GF-D8 (cell line): Measurements from ENCODE around the gene APBA2.

ENCODE experiments used
- DNase-seq: peaks from one replicate; lab custom pipeline; 2025; lab: John Stamatoyannopoulos, UW

Gene APBA2

GRCh38 chr15:29102911-29103823, 217.4 kb downstream of the APBA2 start:
- DNase-seq = no peak

DNA sequence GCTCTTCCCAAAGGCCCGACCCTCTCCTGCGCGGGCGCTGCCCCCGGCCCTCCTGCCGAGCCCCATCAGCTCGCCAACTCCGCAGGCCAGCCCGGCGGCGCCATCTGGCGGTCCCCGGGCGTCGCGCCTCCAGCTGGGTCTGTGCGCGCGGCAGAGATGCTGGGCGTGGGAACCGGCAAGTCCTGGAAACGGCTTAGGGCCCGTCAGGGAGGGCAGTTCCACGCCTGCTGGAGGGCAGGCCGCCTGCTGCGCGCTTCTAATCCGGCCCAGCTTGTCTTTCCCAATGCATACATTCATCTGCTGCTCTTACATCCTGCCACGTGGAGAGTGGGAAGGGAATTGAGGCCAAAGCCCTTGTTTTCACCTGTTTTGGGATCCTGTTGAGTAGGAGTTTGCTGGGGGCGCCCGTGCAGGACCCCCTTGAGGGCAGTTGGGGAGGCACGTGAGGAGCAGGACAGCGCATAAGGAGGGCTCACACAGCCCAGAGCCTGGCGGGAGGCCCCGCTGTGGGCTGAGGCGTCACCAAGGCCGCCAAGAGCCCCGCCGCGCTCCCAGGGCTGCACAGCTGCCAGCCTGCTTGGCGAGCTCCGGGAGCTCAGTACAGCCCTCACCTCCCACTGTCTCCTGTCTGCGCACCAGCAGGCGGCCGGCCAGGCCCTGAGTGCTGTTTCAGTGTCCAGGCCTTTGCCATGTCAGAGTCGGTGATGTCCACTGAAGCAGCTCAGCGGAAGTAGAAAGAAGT, 218.2 kb downstream of the APBA2 start:
- no peak for DNase-seq

DNA sequence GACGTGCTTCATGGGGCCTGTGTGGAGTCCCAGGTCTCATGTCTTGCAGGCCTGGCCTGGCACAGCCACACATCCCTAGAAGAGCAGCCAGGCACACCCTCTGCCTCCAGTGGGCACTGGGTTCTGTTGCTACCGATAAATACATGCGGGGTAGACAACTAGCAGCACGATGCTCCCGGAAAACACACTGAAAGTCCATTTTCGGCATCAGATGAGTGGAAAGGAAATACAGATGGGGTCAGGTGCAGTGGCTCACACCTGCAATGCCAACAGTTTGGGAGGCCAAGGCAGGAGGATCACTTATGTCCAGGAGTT, 218.7 kb downstream of the APBA2 start:
- no peak for DNase-seq

GRCh38 chr15:29105151-29105854, 219.5 kb downstream of the APBA2 start:
- no peak for DNase-seq

- DNase-seq = no peak
Measured at GRCh38 chr15:29106116-29106515, 220.3 kb downstream of the APBA2 start.

DNA sequence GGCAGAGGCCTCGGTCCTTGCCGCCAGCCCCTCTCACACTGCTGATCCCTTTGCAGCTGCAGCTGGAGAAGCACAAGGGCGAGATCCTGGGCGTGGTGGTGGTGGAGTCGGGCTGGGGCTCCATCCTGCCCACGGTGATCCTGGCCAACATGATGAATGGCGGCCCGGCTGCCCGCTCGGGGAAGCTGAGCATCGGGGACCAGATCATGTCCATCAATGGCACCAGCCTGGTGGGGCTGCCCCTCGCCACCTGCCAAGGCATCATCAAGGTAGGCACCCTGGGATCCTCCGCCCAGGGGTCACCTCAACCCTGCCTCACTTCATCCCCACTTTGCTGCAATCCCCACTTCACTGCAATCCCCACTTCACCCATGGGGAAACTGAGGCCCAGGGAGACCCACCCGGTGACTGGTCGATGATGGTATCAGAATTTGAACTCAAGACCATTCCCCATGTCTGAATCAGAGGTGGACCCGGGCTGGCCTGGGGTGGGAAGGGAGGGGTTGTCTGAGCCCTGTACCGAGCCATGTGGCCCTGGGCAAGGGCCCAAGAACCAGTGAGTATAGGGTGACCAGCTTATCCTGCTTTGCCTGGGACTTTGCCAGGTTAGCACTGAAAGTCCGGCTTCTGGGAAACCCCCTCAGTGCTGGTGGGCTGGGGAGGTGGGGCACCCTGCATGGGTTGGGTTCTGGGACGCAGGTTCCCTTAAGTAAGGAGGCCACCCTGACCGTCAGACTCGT, 220.9 kb downstream of the APBA2 start:
- DNase-seq = no peak

GRCh38 chr15:29107291-29107890, 221.6 kb downstream of the APBA2 start:
- no peak for DNase-seq

GRCh38 chr15:29107971-29108645, 222.3 kb downstream of the APBA2 start:
- DNase-seq = no peak

- no peak for DNase-seq
Measured at GRCh38 chr15:29109762-29110161, 224.0 kb downstream of the APBA2 start.

- no peak for DNase-seq
Measured at GRCh38 chr15:29110176-29110575, 224.4 kb downstream of the APBA2 start.

GRCh38 chr15:29110733-29111132, 225.0 kb downstream of the APBA2 start:
- DNase-seq = no peak

GRCh38 chr15:29111705-29112281, 226.0 kb downstream of the APBA2 start:
- DNase-seq = no peak

DNA sequence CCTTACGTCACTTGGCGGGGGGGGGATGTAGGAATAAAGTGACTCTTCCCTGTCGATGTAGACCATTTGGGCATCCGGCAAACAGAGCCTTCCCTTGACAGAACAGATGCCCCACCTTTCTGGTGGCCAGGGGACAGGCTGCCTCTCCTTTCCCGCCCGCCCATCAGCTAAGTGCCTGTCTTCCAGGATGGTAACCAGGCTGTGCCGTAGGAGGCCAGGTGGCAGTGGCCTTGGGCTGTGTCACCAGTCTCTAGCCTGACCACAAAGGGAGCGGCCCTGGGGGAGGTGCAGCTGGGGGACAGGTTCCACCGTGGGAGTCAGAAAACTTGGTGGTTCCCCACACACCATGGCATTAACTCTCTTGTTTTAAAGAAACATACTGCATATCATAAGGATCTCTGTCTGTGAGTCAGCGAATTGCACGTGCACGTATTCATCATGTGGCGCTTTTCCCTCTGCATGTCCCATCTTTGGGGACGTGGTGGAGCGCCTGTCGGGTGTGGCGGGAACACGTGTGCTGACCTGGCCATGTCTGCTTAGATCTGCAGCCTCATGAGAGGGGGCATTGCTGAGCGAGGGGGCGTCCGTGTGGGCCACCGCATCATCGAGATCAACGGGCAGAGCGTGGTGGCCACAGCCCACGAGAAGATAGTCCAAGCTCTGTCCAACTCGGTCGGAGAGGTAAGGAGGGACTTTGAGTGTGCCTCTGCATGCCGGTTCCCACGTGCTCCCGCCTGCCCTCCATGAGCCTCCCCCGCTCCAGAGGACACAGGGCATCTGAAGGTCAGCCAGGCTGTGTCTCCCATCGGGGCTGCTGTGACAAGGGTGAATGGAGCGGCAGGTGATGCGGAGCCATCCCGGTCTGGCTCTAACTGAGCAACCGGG, 227.8 kb downstream of the APBA2 start:
- DNase-seq = no peak

DNA sequence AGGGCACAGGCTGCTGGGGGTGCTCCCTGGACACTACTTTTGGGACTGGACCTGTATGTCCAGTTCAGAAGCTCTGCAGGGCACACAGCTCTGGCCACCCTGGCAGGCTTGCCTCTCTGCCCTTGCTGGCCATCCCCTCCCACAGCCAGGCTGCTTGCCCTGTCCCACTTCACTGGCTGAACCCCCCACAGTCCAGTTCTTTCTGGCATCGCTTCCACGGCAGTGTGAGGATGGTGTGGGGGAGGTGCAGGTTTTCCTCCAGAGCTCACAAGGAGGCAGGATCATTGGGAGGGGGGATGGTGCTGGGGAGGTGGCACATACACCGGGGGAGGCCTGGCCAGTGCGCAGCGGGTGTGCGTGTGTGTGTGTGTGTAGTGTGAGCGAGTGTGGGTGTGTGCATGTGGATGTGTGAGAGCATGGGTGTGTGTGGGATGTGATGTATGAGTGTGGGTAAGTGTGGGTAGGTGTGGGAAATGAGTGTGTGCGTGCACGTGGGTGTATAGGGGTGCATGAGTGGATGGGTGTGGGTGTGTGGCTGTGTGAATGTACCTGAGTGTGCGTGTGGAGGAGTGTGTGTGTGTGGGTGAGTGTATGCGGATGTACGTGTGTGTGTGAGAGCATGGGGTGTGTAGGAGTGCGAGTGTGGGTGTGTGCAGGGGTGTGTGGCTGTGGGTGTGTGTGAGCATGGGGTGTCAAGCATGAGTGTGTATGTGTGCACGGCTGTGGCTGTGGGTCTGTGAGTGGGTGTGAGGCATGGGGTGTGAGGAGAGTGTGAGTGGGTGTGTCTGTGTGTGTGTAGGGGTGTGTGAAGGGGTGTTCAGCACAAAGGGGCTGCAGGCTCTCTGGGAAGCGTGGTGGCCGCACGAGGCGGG, 228.7 kb downstream of the APBA2 start:
- no peak for DNase-seq

DNA sequence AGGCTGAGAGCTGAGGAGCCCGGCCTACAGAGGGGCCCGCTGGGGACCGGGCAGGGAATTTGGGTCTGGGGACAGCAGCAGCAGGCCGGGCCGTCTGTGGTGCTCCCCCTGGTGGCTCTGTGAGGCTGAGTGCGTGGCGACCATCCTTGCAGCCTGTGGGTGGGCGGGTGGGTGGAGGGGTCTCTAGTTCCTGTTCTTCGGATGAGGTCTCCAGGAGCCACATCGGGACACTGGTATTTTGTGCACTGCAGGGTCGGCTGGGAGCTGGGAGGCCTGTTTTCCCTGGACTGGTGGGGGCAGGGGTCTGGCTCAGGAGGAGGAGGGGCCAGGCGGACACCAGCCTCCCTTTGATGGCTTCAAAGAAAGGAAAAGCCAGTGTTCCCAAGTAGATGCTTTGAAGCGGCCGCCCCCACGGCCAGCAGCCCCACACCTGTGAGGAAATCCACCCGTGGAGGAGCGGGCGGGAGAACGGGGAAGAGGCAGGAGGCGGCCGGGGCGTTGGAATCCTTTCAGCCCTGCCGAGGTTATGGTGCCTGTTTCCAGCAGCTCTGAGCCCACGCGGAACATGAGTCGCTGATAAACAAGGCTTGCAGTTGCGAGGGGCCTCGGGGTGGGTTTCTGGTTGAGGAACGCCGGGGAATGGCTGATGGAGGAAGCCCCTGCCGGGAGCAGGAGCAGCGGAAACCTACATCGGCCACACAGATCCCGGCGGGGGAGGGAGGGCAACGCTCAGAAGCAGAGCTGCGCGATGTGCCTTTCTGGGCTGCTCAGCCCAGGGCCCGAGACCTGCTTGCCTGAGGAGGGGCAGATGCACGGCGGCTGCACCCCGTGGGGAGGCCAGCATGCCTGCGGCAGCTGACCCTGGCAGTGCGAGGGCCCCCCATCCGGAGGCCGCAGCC, 229.6 kb downstream of the APBA2 start:
- DNase-seq = no peak

DNA sequence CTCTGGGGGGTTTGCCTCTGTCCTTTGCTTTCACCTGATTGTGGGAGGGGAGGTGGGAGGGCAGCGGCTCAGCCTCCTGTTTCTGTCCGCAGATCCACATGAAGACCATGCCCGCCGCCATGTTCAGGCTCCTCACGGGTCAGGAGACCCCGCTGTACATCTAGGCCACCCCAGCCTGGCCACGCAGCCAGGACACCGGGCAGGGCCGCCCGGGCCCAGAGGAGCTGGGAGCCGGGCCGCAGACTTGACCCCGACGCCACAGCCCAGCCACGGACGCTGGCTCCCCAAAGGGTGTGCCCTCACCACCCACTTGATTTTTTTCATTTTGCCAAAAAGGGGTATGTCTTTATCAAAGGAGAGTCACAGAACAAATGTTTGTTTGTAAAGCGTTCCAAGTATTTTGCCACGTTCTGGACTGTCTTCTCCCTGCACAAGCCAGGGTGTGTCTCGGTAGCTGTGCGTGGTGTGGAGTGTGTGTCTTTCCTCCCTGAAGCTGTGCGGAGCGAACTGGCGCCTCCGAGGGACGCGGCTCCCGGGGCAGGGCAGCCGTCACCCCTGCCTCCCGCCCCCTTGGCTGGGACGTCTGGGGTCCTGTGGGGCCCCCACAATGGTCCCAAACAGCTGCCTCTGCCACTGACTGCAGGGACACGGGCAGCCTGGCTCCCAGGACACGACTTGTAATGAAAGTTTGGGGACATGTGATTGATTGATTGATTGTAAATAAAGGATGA, 231.4 kb downstream of the APBA2 start:
- no peak for DNase-seq

DNA sequence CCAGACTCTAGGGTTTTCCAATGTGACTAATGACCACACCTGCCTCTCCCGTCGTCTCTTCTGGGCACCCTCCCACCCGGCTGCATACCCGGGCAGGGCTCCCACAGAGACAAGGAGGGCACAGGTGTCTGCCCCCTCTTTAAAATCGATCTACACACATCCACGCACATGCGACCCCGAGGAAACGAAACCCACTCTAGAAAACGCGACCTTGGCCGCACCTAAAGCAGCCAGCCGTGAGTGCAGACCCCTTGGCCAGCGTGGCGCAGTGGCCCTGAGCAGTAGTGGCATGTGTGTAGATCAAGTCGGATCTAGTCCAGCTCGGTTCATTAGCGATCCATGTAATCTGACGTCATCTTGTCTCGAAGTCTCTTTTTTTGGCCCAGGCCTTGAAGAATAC, 232.0 kb downstream of the APBA2 start:
- no peak for DNase-seq
